Gastrocnemius medialis (tissue), 4 donors: ENCODE measurements around the gene PKN1.

ENCODE experiments used
- POLR2A ChIP-seq, 2 donors: fragments of 450-650 bp; IDR thresholded peaks; one replicate each; pipeline ENCODE4 v1.6.1; 2017; ENCODE audit warnings: antibody characterized with exemption in 2 of 2, mild to moderate bottlenecking in 2 of 2, moderate library complexity in 2 of 2
- TF ChIP-seq, protein P1 (sequence below), 5 experiments: fragments of 450-650 bp in 3 of 5; fragments of 200-600 bp in 2 of 5; sonication (generic) in 2 of 5; IDR thresholded peaks in 4 of 5; conservative IDR thresholded peaks in 1 of 5; 1 replicate in 4 of 5; 2 replicates in 1 of 5; pipeline ENCODE4 v1.5.1; 2016 to 2019; ENCODE audit warnings: antibody characterized with exemption in 5 of 5, mild to moderate bottlenecking in 3 of 5, moderate library complexity in 3 of 5

DNA sequence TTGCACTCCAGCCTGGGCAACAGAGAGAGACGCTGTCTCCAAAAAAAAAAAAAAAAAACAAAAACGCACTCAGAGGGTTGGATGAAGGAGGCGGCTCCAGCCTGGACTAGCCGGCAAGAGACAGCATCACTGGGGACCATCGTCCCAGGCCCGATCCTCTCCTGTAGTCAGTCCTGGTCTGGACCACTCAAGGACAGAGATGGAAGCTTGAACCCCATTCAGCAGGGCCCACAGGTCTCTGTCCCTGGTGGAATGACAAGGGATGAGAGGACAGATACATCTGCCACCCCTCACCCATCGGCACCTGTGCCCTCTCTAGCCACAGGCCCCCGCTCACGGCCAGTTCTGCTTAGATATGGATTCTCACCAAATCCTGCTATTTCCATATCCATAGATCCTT lies 37.8 kb upstream of the PKN1 start:
- TF ChIP-seq, protein P1, sequence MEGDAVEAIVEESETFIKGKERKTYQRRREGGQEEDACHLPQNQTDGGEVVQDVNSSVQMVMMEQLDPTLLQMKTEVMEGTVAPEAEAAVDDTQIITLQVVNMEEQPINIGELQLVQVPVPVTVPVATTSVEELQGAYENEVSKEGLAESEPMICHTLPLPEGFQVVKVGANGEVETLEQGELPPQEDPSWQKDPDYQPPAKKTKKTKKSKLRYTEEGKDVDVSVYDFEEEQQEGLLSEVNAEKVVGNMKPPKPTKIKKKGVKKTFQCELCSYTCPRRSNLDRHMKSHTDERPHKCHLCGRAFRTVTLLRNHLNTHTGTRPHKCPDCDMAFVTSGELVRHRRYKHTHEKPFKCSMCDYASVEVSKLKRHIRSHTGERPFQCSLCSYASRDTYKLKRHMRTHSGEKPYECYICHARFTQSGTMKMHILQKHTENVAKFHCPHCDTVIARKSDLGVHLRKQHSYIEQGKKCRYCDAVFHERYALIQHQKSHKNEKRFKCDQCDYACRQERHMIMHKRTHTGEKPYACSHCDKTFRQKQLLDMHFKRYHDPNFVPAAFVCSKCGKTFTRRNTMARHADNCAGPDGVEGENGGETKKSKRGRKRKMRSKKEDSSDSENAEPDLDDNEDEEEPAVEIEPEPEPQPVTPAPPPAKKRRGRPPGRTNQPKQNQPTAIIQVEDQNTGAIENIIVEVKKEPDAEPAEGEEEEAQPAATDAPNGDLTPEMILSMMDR (IDR thresholded peaks at IDR 0.05 in 4 of 5, conservative IDR thresholded peaks at IDR 0.05 in 1 of 5), result no peak
- TF ChIP-seq POLR2A (IDR thresholded peaks at IDR 0.05), result no peak
